Gastrocnemius medialis (tissue), 4 donors: Measurements from ENCODE around the gene PANX1.

Source experiments
- CTCF ChIP-seq, 5 experiments: fragments of 450-650 bp in 3 of 5; fragments of 200-600 bp in 2 of 5; sonication (generic) in 2 of 5; IDR thresholded peaks in 4 of 5; conservative IDR thresholded peaks in 1 of 5; 1 replicate in 4 of 5; 2 replicates in 1 of 5; pipeline ENCODE4 v1.5.1; 2016 to 2019; ENCODE audit warnings: antibody characterized with exemption in 5 of 5, mild to moderate bottlenecking in 3 of 5, moderate library complexity in 3 of 5
- POLR2A ChIP-seq, 2 donors: fragments of 450-650 bp; IDR thresholded peaks; one replicate each; pipeline ENCODE4 v1.6.1; 2017; ENCODE audit warnings: antibody characterized with exemption in 2 of 2, mild to moderate bottlenecking in 2 of 2, moderate library complexity in 2 of 2

DNA sequence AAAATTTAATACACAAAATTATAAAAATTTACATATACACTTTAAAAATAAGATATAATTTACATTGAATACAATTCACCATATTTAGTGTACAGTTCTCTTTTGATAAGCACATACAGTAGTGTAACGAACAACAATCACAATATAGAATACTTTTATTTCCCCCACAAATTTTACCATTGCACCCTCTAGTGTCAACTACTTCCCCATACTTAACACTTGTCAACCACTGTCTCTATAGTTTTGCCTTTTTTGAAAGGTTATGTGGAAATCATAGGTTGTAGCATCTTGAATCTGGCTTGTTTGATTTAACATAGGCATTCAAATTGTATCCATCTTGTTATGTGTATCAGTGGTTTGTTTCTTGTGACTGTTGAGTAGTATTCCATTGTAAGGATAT is 21.3 kb upstream of the PANX1 start:
- no peak for TF ChIP-seq POLR2A (IDR thresholded peaks at IDR 0.05)
- no peak for TF ChIP-seq CTCF (IDR thresholded peaks at IDR 0.05 in 4 of 5, conservative IDR thresholded peaks at IDR 0.05 in 1 of 5)
